GM12873 (cell line): ENCODE data around the gene COX5A.

ENCODE experiments used
- CTCF ChIP-seq: IDR thresholded peaks from 2 replicates; pipeline ENCODE4 v1.5.1; 2012; ENCODE audit warnings: low read depth, mild to moderate bottlenecking, moderate library complexity, low read length, control low read depth; ENCODE audit not compliant: insufficient read depth; ENCODE audit errors: missing control alignments

The COX5A gene

GRCh38 chr15:74960286-74960685 is 22.4 kb upstream of the COX5A start:
- no peak for TF ChIP-seq CTCF

- TF ChIP-seq CTCF: no peak
Measured at GRCh38 chr15:74959586-74959939, 21.7 kb upstream of the COX5A start.

- TF ChIP-seq CTCF: no peak
Measured at GRCh38 chr15:74958908-74959585, 21.2 kb upstream of the COX5A start.

- TF ChIP-seq CTCF: no peak
Measured at GRCh38 chr15:74958320-74958907, 20.5 kb upstream of the COX5A start.

- no peak for TF ChIP-seq CTCF
Measured at GRCh38 chr15:74957476-74958035, 19.7 kb upstream of the COX5A start.

GRCh38 chr15:74956648-74957475 is 19.0 kb upstream of the COX5A start, which contains the start of gene RPP25:
Gene RPP25 (minus strand): TSS chr15:74956772. CDS start chr15:74956583, 189 bp downstream.
- no peak for TF ChIP-seq CTCF
